NCI-H524 treated with DMSO at 0.1 percent for 48 hours (cell line): ENCODE results near the gene EID2.

Experiments used
- DNase-seq: peaks from one replicate; lab custom pipeline; 2025; lab: John Stamatoyannopoulos, UW

Gene EID2

GRCh38 chr19:39502640-39503417, 37.1 kb downstream of the EID2 start:
- DNase-seq = no peak

- DNase-seq = no peak
Measured at GRCh38 chr19:39501340-39501739, 38.6 kb downstream of the EID2 start.

DNA sequence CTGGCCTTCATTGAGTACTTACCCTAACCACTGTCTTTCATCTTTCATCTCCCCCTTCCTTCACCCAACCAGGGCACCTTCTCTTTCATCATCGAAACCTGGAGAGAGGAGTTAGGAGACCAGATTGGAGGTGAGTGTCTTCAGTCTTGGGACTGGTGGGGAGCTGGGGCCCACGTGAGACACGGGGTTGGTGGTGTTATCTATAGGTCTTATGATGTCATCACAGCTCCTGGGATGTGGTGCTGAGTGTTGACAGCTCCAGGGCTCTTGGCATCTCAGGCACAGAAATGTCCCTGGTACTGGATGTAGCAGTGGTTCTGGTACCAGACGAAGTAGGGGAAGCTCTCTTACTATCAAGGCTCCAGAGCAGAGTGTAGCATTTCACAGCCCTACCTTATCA, 39.4 kb downstream of the EID2 start:
- no peak for DNase-seq

DNA sequence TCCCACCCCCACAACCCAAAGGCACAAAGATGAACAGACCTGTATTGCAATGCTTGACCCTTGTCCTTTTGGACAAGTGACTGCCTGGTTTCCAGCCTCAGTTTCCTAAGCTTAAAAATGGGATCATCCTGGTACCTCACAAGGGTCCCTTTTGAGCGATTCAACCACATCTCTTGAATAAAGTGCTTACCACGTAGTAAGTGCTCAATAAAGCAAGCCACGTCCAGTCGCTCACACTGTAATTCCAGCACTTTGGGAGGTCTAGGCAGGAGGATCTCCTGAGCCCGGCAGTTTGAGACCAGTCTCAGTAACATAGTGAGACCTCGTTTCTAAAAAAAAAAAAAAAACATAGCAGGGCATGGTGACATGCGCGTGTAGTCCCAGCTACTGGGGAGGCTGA, 40.0 kb downstream of the EID2 start:
- no peak for DNase-seq

GRCh38 chr19:39498798-39499642, 40.9 kb downstream of the EID2 start, which contains the start of gene DLL3:
Gene DLL3 (plus strand): TSS chr19:39498947. CDS start chr19:39498975, 28 bp downstream.
- peak; percentile 31 for DNase-seq

DNA sequence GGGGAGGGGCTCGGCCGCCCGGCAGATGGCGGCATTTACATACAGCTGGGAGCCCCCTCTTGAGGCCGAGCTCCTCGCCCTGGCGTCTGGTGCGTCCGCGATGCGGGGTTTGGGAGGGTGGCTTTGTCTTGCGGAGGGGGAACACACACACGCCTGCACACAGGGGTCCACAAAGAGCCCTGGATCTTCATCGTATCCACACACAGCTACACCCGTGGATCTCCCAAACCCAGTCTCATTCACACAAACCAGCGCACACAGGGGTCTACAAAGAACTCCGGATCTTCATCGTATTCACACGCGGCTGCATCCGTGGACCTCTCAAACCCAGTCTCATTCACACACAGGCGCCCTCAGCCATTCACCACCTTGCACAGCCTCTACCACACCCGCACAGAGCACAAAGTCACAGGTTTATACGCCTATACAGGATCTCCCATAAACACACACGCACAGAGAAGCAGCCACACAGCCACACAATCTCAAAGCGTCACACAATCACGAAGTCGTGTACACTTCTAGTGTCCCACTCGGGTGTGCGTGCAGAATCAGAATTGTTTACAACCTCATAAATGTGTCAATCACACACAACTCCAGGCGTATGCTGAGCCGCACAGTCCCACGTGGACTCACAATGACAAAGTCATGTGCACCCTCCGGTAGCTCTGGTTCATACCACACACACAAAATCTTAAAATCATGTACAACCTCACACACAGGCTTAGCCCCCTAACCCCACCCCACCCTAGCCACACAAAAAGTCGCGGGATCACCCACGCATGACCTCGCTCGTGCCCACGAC, 41.8 kb downstream of the EID2 start:
- DNase-seq = peak; percentile 53

DNA sequence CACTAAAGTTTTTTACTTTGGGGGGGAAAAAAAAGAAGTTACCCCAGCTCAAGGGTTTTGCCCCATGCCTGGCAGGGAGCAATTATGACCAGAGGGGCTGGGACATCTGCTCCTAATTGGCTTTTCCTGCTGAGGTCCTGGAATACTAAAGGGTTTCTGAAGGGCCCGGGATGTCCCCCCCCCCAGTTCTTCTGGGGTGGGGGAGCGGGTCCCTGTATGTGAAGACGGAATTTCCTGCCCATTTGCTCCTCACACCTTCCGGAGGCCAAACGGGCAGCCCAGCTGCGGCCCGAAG, 42.3 kb downstream of the EID2 start:
- peak; percentile 91 for DNase-seq

DNA sequence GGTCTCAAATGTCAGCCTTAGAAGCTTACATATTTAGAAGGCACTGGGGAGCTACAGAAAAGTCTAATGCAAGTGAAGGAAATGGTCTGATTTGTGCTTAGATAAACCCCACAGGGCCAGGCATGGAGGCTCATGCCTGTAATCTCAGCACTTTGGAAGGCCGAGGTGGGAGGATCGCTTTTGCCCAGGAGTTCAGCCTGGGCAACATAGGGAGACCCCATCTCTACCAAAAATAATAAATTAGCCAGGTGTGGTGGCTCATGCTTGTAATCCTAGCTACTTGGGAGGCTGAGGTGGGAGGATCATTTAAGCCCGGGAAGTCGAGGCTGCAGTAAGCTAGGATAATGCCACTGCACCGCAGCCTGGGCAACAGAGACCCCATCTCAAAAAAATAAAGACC, 43.9 kb downstream of the EID2 start:
- DNase-seq = no peak

DNA sequence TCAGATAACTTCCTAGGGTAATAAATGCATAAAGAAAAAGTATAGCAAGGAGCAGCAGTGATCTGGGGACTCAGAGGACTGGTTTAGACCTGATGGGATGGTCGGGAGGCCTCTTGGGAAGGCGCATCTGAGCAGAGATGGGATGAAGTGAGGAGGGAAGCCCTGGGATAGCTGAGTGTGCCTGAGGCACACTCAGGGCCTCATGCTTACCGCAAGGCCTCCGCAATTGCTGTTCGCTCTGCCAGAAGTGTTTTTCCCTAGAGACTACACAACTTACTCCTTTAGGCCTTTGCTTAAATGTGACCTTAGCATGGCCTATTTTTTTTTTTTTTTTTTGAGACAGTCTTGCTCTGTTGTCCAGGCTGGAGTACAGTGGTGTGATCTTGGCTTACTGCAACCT, 45.3 kb downstream of the EID2 start:
- no peak for DNase-seq

GRCh38 chr19:39492788-39493187, 47.2 kb downstream of the EID2 start:
- DNase-seq = no peak

DNA sequence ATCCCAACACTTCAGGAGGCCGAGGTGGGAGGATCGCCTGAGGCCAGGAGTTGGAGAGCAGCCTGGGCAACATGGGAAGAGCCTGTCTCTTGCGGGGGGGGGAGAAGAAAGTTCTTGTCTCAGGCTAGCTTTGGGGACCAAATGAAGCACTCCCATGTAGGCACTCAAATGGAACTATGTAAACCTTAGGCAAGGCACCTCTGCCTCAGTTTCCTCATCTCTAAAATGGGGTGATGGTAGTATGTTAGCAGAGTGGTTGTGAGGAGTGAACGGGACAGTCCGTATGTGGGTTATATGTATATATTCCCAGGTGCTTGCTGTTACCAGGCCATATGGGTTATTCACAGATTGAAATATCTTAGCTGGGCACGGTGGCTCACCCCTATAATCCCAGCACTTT, 47.7 kb downstream of the EID2 start:
- no peak for DNase-seq

DNA sequence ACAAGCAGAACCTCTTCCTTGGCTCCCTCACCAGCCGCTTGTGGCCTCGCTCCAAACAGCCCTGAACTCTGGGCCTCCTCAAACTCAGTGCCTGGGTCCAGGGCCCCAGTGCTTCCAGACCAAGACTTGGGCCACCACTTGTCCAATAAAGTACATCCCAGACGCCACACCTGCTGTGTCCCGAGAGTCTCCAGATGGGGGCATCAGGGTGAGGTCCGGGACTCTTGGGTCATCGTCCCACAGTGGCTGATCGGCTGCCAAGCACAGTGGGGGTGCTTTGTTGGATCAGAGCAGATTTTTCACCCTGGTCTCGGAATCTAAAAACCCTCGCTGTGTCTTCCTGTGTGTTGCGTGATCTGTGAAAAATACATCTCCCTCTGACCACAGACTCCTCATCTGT, 50.2 kb downstream of the EID2 start:
- DNase-seq = no peak
